Progenitor cell of endocrine pancreas (in vitro differentiated cells): ENCODE data around the gene CD1D. TPM values are rescaled to one million over a fixed set of nuclear protein-coding genes. Genes with fewer than 3 reads are reported as not detected.

Source experiments
- DNase-seq: peaks from one replicate; pipeline ENCODE4 v3.0.0; 2021; ENCODE audit warnings: low spot score; ENCODE audit not compliant: unreplicated experiment
- H3K27ac Mint-ChIP-seq: 2 replicates; pipeline ENCODE4 v1.8.0; 2021; ENCODE audit warnings: mild to moderate bottlenecking, moderate library complexity, mixed read lengths
- H3K27me3 Mint-ChIP-seq: 2 replicates; pipeline ENCODE4 v1.8.0; 2021; ENCODE audit warnings: mixed read lengths
- H3K36me3 Mint-ChIP-seq: 2 replicates; pipeline ENCODE4 v1.8.0; 2022; ENCODE audit warnings: mixed read lengths; ENCODE audit not compliant: insufficient read depth
- H3K4me1 Mint-ChIP-seq: 2 replicates; pipeline ENCODE4 v1.8.0; 2021; ENCODE audit warnings: low read depth, mixed read lengths
- H3K4me3 Mint-ChIP-seq: 2 replicates; pipeline ENCODE4 v1.8.0; 2021; ENCODE audit warnings: low read depth, mild to moderate bottlenecking, moderate library complexity, mixed read lengths
- H3K9me3 Mint-ChIP-seq: 2 replicates; pipeline ENCODE4 v1.8.0; 2021; ENCODE audit warnings: low read depth, mixed read lengths
- CTCF ChIP-seq: fragments of 200-600 bp; sonication (generic); IDR thresholded peaks from one replicate; pipeline ENCODE4 v1.5.0; 2021; ENCODE audit warnings: antibody characterized with exemption, mild to moderate bottlenecking; ENCODE audit not compliant: unreplicated experiment
- total RNA-seq: library from RNA; stranded (reverse); gene quantifications from 2 replicates; pipeline ENCODE4 v1.2.1, GENCODE V29; 2021

The CD1D gene
- total RNA-seq, 1 donor from 2014 or later: not detected

- DNase-seq: no peak
- peaks cover 5% of the 10 kb centered on the region for H3K4me1 Mint-ChIP-seq
- no peak overlapping the region for H3K27ac Mint-ChIP-seq
- H3K9me3 Mint-ChIP-seq: no peaks in the 10 kb centered on the region
- H3K27me3 Mint-ChIP-seq: peaks cover 53% of the 10 kb centered on the region
- no peak for TF ChIP-seq CTCF
- H3K36me3 Mint-ChIP-seq: no peaks in the 10 kb centered on the region
- no peak overlapping the region for H3K4me3 Mint-ChIP-seq
Measured at GRCh38 chr1:158185770-158186169, 5.1 kb downstream of the CD1D start.

- Mint-ChIP-seq H3K4me1 (peaks cover 5% of the 10 kb centered on the region), H3K36me3 (no peaks in the 10 kb centered on the region)
- TF ChIP-seq CTCF: no peak
Measured at GRCh38 chr1:158186180-158186579, 5.5 kb downstream of the CD1D start.

GRCh38 chr1:158188611-158189010 lies 7.9 kb downstream of the CD1D start:
- Mint-ChIP-seq H3K9me3 (peaks cover under 1% of the 10 kb centered on the region), H3K4me1 (no peaks in the 10 kb centered on the region), H3K36me3 (peaks cover under 1% of the 10 kb centered on the region), H3K27ac (no peak overlapping the region), H3K27me3 (peaks cover 29% of the 10 kb centered on the region), H3K4me3 (no peak overlapping the region)
- DNase-seq: no peak
- TF ChIP-seq CTCF: no peak

More at GRCh38 chr1:158186180-158186579, 5.5 kb downstream of the CD1D start:
- DNase-seq: no peak
- Mint-ChIP-seq H3K27me3 (peaks cover 49% of the 10 kb centered on the region), H3K27ac (no peak overlapping the region), H3K9me3 (no peaks in the 10 kb centered on the region), H3K4me3 (no peak overlapping the region)

GRCh38 chr1:158189624-158190023 lies 8.9 kb downstream of the CD1D start:
- no peak for DNase-seq
- H3K27ac Mint-ChIP-seq: no peak overlapping the region
- no peaks in the 10 kb centered on the region for H3K4me1 Mint-ChIP-seq
- no peak for TF ChIP-seq CTCF
- H3K4me3 Mint-ChIP-seq: no peak overlapping the region
- peaks cover 22% of the 10 kb centered on the region for H3K27me3 Mint-ChIP-seq
- peaks cover 1% of the 10 kb centered on the region for H3K36me3 Mint-ChIP-seq
- peaks cover 3% of the 10 kb centered on the region for H3K9me3 Mint-ChIP-seq

- Mint-ChIP-seq H3K36me3 (peaks cover 1% of the 10 kb centered on the region), H3K27ac (no peak overlapping the region), H3K4me3 (no peak overlapping the region), H3K27me3 (peaks cover 15% of the 10 kb centered on the region), H3K4me1 (no peaks in the 10 kb centered on the region), H3K9me3 (peaks cover 3% of the 10 kb centered on the region)
- TF ChIP-seq CTCF: no peak
- DNase-seq: no peak
Measured at GRCh38 chr1:158191299-158191698, 10.6 kb downstream of the CD1D start.
